Right lobe of liver (tissue), 4 donors: ENCODE data around the gene TBX4.

Experiments
- POLR2A ChIP-seq: fragments of 450-650 bp; IDR thresholded peaks from one replicate; pipeline ENCODE4 v1.6.1; 2017; ENCODE audit warnings: antibody characterized with exemption, mild to moderate bottlenecking
- TF ChIP-seq, protein P1 (sequence below), 4 donors: fragments of 200-600 bp in 3 of 4; fragments of 450-650 bp in 1 of 4; IDR thresholded peaks; one replicate each; pipeline versions ENCODE4 v1.5.1 to v1.8.0; 2016 to 2022; ENCODE audit warnings: antibody characterized with exemption in 4 of 4, mild to moderate bottlenecking in 2 of 4
- donor health status: DM: no; HTN: no; CAD: no.
- donor health status: DM: no; HTN: no; CAD: no.
- donor health status: DM: no; HTN: yes; CAD: no.

DNA sequence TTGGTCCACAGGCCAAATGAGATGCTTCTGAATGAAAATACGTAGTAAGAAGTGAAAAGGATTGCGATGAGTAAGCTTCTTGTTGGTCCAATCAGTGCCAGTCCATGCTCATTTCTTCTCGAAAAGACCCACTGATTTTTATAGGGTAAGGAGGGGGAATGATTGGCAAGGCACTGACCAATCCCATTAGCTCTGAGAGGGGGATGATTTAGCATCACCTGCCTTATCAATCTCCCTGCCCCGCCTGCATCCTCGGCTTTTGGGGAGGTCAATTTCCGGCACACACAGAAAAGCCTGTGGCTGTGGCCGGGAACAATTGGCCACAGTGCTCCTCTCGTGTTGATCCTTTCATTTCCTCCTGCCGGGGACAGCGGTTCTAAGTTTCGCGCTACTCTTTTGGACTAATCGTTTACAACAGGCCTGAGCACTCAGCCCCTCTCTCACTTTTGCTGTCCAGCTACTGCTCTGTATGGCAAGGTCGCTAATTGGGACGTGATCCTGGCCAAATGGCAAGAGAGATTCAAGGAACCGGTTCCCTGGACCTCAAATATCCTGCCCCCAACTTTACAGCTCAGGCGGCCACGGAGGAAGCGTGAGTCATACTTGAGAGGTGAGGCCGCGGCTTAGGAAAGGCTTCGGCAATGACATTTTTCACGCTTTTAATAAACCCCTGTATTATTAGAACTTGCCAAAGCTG lies 43.1 kb downstream of the TBX4 start:
- TF ChIP-seq, protein P1, sequence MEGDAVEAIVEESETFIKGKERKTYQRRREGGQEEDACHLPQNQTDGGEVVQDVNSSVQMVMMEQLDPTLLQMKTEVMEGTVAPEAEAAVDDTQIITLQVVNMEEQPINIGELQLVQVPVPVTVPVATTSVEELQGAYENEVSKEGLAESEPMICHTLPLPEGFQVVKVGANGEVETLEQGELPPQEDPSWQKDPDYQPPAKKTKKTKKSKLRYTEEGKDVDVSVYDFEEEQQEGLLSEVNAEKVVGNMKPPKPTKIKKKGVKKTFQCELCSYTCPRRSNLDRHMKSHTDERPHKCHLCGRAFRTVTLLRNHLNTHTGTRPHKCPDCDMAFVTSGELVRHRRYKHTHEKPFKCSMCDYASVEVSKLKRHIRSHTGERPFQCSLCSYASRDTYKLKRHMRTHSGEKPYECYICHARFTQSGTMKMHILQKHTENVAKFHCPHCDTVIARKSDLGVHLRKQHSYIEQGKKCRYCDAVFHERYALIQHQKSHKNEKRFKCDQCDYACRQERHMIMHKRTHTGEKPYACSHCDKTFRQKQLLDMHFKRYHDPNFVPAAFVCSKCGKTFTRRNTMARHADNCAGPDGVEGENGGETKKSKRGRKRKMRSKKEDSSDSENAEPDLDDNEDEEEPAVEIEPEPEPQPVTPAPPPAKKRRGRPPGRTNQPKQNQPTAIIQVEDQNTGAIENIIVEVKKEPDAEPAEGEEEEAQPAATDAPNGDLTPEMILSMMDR (IDR thresholded peaks at IDR 0.05) = no peak
- TF ChIP-seq POLR2A = no peak
